ENCODE measurements around the gene EXOC6B. TPM values are rescaled to one million over a fixed set of nuclear protein-coding genes. Genes with fewer than 3 reads are reported as not detected.

EXOC6B gene
- total and polyA plus RNA-seq, 8 donors = 22.1 to 30.8 (median 25.9) TPM

GRCh38 chr2:72236445-72237067, 589.3 kb downstream of the EXOC6B start:
- H3K27ac ChIP-seq = no peak overlapping the region
- no peak overlapping the region for H3K4me3 ChIP-seq
- H3K27me3 ChIP-seq = no peaks in the 10 kb centered on the region
- TF ChIP-seq, protein P1, sequence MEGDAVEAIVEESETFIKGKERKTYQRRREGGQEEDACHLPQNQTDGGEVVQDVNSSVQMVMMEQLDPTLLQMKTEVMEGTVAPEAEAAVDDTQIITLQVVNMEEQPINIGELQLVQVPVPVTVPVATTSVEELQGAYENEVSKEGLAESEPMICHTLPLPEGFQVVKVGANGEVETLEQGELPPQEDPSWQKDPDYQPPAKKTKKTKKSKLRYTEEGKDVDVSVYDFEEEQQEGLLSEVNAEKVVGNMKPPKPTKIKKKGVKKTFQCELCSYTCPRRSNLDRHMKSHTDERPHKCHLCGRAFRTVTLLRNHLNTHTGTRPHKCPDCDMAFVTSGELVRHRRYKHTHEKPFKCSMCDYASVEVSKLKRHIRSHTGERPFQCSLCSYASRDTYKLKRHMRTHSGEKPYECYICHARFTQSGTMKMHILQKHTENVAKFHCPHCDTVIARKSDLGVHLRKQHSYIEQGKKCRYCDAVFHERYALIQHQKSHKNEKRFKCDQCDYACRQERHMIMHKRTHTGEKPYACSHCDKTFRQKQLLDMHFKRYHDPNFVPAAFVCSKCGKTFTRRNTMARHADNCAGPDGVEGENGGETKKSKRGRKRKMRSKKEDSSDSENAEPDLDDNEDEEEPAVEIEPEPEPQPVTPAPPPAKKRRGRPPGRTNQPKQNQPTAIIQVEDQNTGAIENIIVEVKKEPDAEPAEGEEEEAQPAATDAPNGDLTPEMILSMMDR (IDR thresholded peaks at IDR 0.05) = no peak
- intact Hi-C loops (cut with DNase I) = no loop called here
- no peaks in the 10 kb centered on the region for H3K36me3 ChIP-seq
- DNase-seq (no peak), ATAC-seq (no peak)
- no peaks in the 10 kb centered on the region for H3K9me3 ChIP-seq
- H3K4me1 ChIP-seq = peaks cover 0 to 6% of the 10 kb centered on the region in 2 donors

- Histone ChIP-seq H3K9me3 (no peaks in the 10 kb centered on the region), H3K4me3 (no peak overlapping the region), H3K36me3 (no peaks in the 10 kb centered on the region), H3K27ac (no peak overlapping the region), H3K27me3 (no peaks in the 10 kb centered on the region), H3K4me1 (peaks cover 0 to 6% of the 10 kb centered on the region in 2 donors)
- intact Hi-C loops (cut with DNase I) = no loop called here
- DNase-seq = no peak
- TF ChIP-seq, protein P1 (IDR thresholded peaks at IDR 0.05) = no peak
- no peak for ATAC-seq
Observed at GRCh38 chr2:72235497-72236415, 590.1 kb downstream of the EXOC6B start.

DNA sequence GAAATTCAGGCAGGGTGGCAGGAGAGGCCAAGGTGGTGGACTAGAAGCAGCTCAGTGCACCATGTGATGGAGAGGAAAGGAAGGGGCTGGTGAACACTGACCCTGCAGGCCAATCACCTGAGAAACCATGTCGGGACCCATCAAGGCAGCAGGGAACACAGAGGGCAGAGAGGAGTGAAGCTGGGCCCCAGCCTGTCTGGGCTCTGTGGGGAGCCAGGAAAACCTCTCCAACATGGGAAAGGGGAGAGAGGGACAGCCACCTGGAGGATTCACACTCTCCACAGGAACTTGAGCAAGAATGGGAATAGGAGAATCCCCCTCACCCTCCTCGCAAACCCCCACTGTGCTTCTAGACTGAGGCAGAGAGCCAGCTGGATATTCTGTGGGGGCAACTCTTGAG, 592.6 kb downstream of the EXOC6B start:
- no peaks in the 10 kb centered on the region for H3K9me3 ChIP-seq
- no peaks in the 10 kb centered on the region for H3K27me3 ChIP-seq
- TF ChIP-seq, protein P1 (IDR thresholded peaks at IDR 0.05) = no peak
- no peaks in the 10 kb centered on the region for H3K36me3 ChIP-seq
- no peak overlapping the region for H3K4me3 ChIP-seq
- intact Hi-C loops (cut with DNase I) = no loop called here
- H3K27ac ChIP-seq = no peak overlapping the region
- H3K4me1 ChIP-seq = peaks cover 0 to 6% of the 10 kb centered on the region in 2 donors
- no peak for DNase-seq
- no peak for ATAC-seq

- TF ChIP-seq, protein P1 (IDR thresholded peaks at IDR 0.05) = no peak
- no peak overlapping the region for H3K27ac ChIP-seq
- no peak overlapping the region for H3K4me3 ChIP-seq
- no peaks in the 10 kb centered on the region for H3K9me3 ChIP-seq
- peak; percentile 32 for ATAC-seq
- H3K27me3 ChIP-seq = no peaks in the 10 kb centered on the region
- intact Hi-C loops (cut with DNase I) = no loop called here
- no peaks in the 10 kb centered on the region for H3K4me1 ChIP-seq
- DNase-seq = no peak
- no peaks in the 10 kb centered on the region for H3K36me3 ChIP-seq
Observed at GRCh38 chr2:72222829-72223564, 602.8 kb downstream of the EXOC6B start.

GRCh38 chr2:72220170-72220569, 605.7 kb downstream of the EXOC6B start:
- no peaks in the 10 kb centered on the region for H3K4me1 ChIP-seq
- DNase-seq (no peak), ATAC-seq (no peak)
- no peaks in the 10 kb centered on the region for H3K27me3 ChIP-seq
- no peak overlapping the region for H3K27ac ChIP-seq
- TF ChIP-seq, protein P1 (IDR thresholded peaks at IDR 0.05) = no peak
- intact Hi-C loops (cut with DNase I) = no loop called here
- H3K36me3 ChIP-seq = no peaks in the 10 kb centered on the region
- no peaks in the 10 kb centered on the region for H3K9me3 ChIP-seq
- no peak overlapping the region for H3K4me3 ChIP-seq
